Prostate gland (tissue), 2 donors: ENCODE data around the gene RNF6. TPM values are rescaled to one million over a fixed set of nuclear protein-coding genes. Genes with fewer than 3 reads are reported as not detected.

Source experiments
- DNase-seq: peaks from one replicate; pipeline ENCODE4 v3.0.0-alpha.2; 2019; ENCODE audit warnings: low spot score
- H3K27ac ChIP-seq, 2 donors: fragments of 200-600 bp; sonication (generic); 2 replicates each; pipeline ENCODE4 v1.5.1; 2017 to 2019
- H3K27me3 ChIP-seq: fragments of 200-600 bp; sonication (generic); replicated peaks from 2 replicates; pipeline ENCODE4 v1.5.1; 2019; ENCODE audit not compliant: insufficient read depth
- H3K36me3 ChIP-seq, 2 donors: fragments of 200-600 bp; sonication (generic); 1 replicate in 1 of 2; 2 replicates in 1 of 2; pipeline versions ENCODE4 v1.5.1 to v1.8.1; 2017 to 2019
- H3K4me1 ChIP-seq: fragments of 200-600 bp; sonication (generic); replicated peaks from 2 replicates; pipeline ENCODE4 v1.5.1; 2019
- H3K4me3 ChIP-seq, 2 donors: fragments of 200-600 bp; sonication (generic); 2 replicates each; pipeline ENCODE4 v1.5.1; 2017 to 2019
- H3K9me3 ChIP-seq: fragments of 200-600 bp; sonication (generic); 2 replicates; pipeline ENCODE4 v1.5.1; 2017
- CTCF ChIP-seq, 4 experiments: fragments of 200-600 bp in 2 of 4; fragments of 450-650 bp in 2 of 4; sonication (generic) in 2 of 4; IDR thresholded peaks; 1 replicate in 3 of 4; 2 replicates in 1 of 4; pipeline ENCODE4 v1.5.1; 2016 to 2019; ENCODE audit warnings: antibody characterized with exemption in 4 of 4, mild to moderate bottlenecking in 2 of 4, moderate library complexity in 2 of 4
- POLR2A ChIP-seq: fragments of 450-650 bp; IDR thresholded peaks from one replicate; pipeline ENCODE4 v1.6.1; 2016; ENCODE audit warnings: antibody characterized with exemption, mild to moderate bottlenecking
- POLR2AphosphoS5 ChIP-seq: sonication (generic); formaldehyde crosslinking; IDR thresholded peaks from one replicate; pipeline ENCODE4 v1.6.1; 2017; ENCODE audit warnings: antibody characterized with exemption
- WGBS: methylation state at CpG from one replicate; pipeline ENCODE4 v1.1.5; 2018; 5-methylcytosine and 5-hydroxymethylcytosine counted together
- intact Hi-C: fragments of 100-400 bp; cut with DNase I; formaldehyde crosslinking; loops from one replicate; pipeline ENCODE4 v1.14.2; 2022
- total RNA-seq, 2 donors: library from RNA; depleted of rRNA; stranded (reverse); fragments of >200 nt; gene quantifications; one replicate each; pipeline ENCODE4 v1.1.0, GENCODE V29; 2016

The RNF6 gene
- total RNA-seq, 2 donors from 2014 or later, result 22.4 to 28.2 TPM

- intact Hi-C loops, result no loop called here
- Histone ChIP-seq H3K27me3 (no peaks in the 10 kb centered on the region), H3K36me3 (no peaks in the 10 kb centered on the region), H3K4me3 (no peak overlapping the region), H3K9me3 (no peaks in the 10 kb centered on the region), H3K4me1 (no peaks in the 10 kb centered on the region), H3K27ac (no peak overlapping the region)
- WGBS, result 75% methylated on average over 7 of the region's 7 CpGs
- no peak for TF ChIP-seq POLR2A
- TF ChIP-seq CTCF (IDR thresholded peaks at IDR 0.05), result no peak
- no peak for TF ChIP-seq POLR2AphosphoS5
- no peak for DNase-seq
Observed at GRCh38 chr13:26225896-26226617, 3.9 kb upstream of the RNF6 start.

GRCh38 chr13:26222520-26223046 lies 469 bp upstream of the RNF6 start:
- Histone ChIP-seq H3K9me3 (no peaks in the 10 kb centered on the region), H3K27ac (peak overlapping the region; percentile 92 to 93), H3K27me3 (no peaks in the 10 kb centered on the region), H3K36me3 (no peaks in the 10 kb centered on the region), H3K4me3 (peak overlapping the region; percentile 99), H3K4me1 (peaks cover 5% of the 10 kb centered on the region)
- intact Hi-C loops, result loop anchor here (2.0 kb wide), 1 partner anchor 32 kb away; the partner anchor contains the start of gene CDK8
- no peak for DNase-seq
- TF ChIP-seq CTCF (IDR thresholded peaks at IDR 0.05) (no peak), POLR2AphosphoS5 (no peak), POLR2A (no peak)
- WGBS, result 17% methylated on average over 16 of the region's 16 CpGs

- H3K36me3 ChIP-seq, result peaks cover 0 to 3% of the 10 kb centered on the region in 2 donors
- intact Hi-C loops, result no loop called here
- no peak for DNase-seq
- no peak for TF ChIP-seq POLR2AphosphoS5
- under 1% methylated on average over 16 of the region's 16 CpGs for WGBS
- no peaks in the 10 kb centered on the region for H3K27me3 ChIP-seq
- peaks cover 5% of the 10 kb centered on the region for H3K4me1 ChIP-seq
- peak overlapping the region; percentile 92 to 93 for H3K27ac ChIP-seq
- peak overlapping the region; percentile 99 for H3K4me3 ChIP-seq
- H3K9me3 ChIP-seq, result no peaks in the 10 kb centered on the region
Observed at GRCh38 chr13:26221399-26221720, 754 bp downstream of the RNF6 start.

- Histone ChIP-seq H3K36me3 (peaks cover 0 to 3% of the 10 kb centered on the region in 2 donors), H3K27ac (no peak overlapping the region), H3K27me3 (no peaks in the 10 kb centered on the region), H3K4me3 (peak overlapping the region; percentile 99), H3K4me1 (peaks cover 5% of the 10 kb centered on the region), H3K9me3 (no peaks in the 10 kb centered on the region)
- intact Hi-C loops, result no loop called here
- TF ChIP-seq POLR2AphosphoS5 (no peak), CTCF (IDR thresholded peaks at IDR 0.05) (no peak), POLR2A (no peak)
- 69% methylated on average over 2 of the region's 2 CpGs for WGBS
- no peak for DNase-seq
Observed at GRCh38 chr13:26220575-26220974, 1.5 kb downstream of the RNF6 start.

- Histone ChIP-seq H3K27me3 (no peaks in the 10 kb centered on the region), H3K9me3 (no peaks in the 10 kb centered on the region), H3K27ac (no peak overlapping the region), H3K4me3 (no peak overlapping the region), H3K4me1 (peaks cover 5% of the 10 kb centered on the region), H3K36me3 (peaks cover 0 to 5% of the 10 kb centered on the region in 2 donors)
- TF ChIP-seq POLR2A, result no peak
- TF ChIP-seq CTCF (IDR thresholded peaks at IDR 0.05), result no peak
- no peak for TF ChIP-seq POLR2AphosphoS5
- WGBS, result 75% methylated on average over 1 of the region's 1 CpG
- DNase-seq, result no peak
- intact Hi-C loops, result no loop called here
Observed at GRCh38 chr13:26219726-26220125, 2.4 kb downstream of the RNF6 start.
